NCI-H2196 (cell line): ENCODE results near the gene CTAGE9.

Experiments
- DNase-seq: peaks from one replicate; lab custom pipeline; 2025; ENCODE audit not compliant: unreplicated experiment; lab: John Stamatoyannopoulos, UW

The CTAGE9 gene

DNA sequence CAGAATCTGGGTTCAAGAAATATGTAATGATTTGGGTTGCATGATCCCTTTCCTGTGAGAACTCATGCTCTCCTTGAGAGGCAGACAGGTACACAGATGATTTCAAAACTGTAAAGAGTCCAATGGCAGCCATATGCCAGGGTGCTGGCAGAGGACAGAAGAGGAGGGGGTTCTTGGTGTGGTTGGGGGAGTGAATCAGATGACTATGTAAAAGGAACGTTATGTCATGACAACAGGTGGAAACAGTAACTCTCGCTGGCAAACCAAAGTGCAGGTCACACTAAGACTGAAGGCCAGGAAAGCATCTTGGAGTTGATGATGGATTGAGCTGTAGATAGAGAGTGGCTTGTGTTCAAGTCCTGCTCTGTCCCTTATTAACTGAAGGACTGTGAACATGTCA is 29.9 kb downstream of the CTAGE9 start:
- DNase-seq = no peak

DNA sequence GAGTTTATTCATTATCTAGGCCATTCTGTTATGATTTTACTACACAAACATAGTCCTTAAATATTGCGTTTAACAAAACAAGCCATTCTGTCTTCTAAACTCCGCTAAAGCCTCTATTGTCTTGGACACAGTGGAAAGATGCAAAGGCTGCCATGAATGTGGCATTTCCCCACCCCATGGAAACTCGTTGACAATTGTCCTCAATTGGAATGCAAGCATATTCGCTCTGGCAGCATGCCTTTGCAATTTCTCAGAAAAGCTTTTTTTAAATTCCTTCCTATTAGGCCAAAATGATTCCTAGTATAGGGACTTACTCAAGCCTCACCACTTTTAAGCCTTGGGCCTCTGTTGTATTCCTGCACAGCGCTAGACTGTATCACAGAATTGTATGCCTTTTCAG is 32.4 kb downstream of the CTAGE9 start:
- DNase-seq = no peak

DNA sequence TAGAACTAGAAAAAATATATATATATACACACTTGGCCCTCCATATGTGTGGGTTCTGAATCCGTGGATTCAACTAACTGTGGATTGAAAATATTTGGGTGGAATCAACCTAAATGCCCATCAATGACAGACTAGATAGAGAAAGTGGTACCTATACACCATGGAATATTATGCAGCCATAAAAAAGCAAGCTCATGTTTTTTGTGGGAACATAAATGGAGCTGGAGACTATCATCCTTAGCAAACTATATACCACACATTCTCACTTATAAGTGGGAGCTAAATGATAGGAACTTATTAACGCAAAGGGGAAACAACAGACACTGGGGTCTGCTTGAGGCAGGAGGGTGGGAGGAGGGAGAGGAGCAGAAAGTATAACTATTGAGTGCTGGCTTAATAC is 37.6 kb downstream of the CTAGE9 start:
- DNase-seq = no peak

DNA sequence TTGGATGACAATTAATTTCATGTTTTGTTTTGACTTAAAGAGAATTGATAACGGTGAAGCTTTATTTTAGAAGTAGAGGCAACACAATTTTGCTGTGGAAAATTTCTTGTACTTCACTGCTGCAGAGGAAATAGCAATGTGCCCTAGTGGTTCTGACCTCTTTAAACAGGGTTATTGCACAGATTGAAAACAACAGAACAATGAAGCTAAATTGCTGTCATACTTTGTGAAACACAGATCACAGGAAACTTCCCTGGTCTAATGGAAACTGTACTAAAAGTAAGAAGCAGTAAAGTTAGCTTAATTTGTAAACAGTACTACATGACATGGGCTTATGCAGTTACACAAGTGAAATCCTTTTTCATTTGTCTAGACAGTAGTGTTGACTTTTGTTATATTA is 40.9 kb downstream of the CTAGE9 start:
- no peak for DNase-seq

DNA sequence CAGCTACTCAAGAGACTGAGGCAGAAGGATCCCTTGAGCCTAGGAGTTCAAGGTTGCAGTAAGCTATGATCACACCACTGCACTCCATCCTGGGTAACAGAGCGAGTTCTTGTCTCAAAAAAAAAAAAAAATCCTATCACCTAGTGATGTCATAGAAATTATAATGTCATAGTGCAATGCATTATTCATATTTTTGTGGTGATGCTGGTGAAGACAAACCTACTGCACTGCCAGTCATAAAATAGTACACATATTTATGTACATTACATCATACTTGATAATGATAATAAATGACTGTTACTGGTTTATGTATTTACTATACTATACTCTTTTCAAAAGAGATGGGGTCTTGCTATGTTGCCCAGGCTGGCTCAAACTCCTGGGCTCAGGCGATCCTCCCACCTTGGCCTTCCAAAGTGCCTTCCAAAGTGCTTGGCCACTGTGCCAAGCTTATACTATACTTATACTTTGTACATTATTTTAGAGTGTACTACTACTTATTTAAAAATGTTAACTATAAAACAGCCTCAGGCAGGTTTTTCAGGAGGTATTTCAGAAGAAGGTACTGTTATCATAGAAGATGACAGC is 47.1 kb downstream of the CTAGE9 start:
- DNase-seq = no peak

DNA sequence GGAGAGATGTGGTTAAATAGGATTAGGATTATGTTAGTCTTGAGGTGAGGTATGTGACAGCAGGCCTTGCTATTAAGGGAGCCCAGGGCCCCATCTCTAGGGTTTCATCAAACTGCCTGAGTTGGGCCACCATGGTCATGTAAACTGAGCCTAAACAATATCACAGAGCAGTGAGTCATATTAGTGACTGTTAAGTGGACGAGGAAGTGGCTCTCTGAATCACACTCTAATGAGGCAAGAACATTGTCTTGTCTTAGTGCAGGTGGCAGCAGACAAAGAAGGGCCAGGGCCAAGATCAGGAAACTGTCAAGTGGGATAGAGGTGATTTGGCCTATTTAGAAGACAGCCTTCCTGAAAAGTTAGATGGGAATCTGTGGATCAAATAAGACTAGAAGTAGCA is 50.6 kb downstream of the CTAGE9 start:
- peak; percentile 10 for DNase-seq
